HCT116 (cell line): Measurements from ENCODE around the gene GOLM1. TPM values are rescaled to one million over a fixed set of nuclear protein-coding genes. Genes with fewer than 3 reads are reported as not detected.

Experiments
- ATAC-seq: fragments of 200-7000 bp; cut with Tn5 transposase; 2 replicates; pipeline ENCODE4 v1.9.1; 2020; ENCODE audit warnings: mild to moderate bottlenecking, moderate library complexity
- BruUV-seq: library from RNA; stranded (reverse); fragments of 400-500 nt; replicated peaks from 2 replicates; lab custom pipeline; 2021; lab: Mats Ljungman, UMichigan
- CTCF ChIA-PET: fragments of 300-600 bp; sonication (Branson Sonifier 250); formaldehyde crosslinking; loops from one replicate; lab custom pipeline; 2021; ENCODE audit warnings: antibody characterized with exemption; lab: Charles Lee
- POLR2A ChIA-PET: fragments of 300-600, 350-600 bp; sonication (Branson Sonifier 250); formaldehyde crosslinking; loops from one replicate; lab custom pipeline; 2021; ENCODE audit warnings: antibody characterized with exemption; lab: Charles Lee
- RAD21 ChIA-PET, 2 experiments: fragments of 300-600 bp; sonication (Branson Sonifier 250); formaldehyde crosslinking; loops; one replicate each; lab custom pipeline; 2023; ENCODE audit warnings: low total read pairs in 2 of 2; ENCODE audit not compliant: uncharacterized antibody in 2 of 2, unreplicated experiment in 2 of 2, low non-redundant PET in 1 of 2; lab: Charles Lee
- DNase-seq: peaks from one replicate; pipeline ENCODE4 v3.0.0-alpha.2; 2010; ENCODE audit warnings: low read depth, low spot score
- H2AFZ ChIP-seq: fragments of 200-600 bp; shearing (Covaris generic), sonication (generic); 2 replicates; pipeline ENCODE4 v1.6.1; 2017; ENCODE audit warnings: low read depth, mixed run types, mixed read lengths, antibody characterized with exemption, low read length; ENCODE audit not compliant: poor library complexity, severe bottlenecking
- H3K27ac ChIP-seq: 2 replicates; pipeline ENCODE4 v1.5.1; 2012; ENCODE audit warnings: low read depth, low read length
- H3K27me3 ChIP-seq: fragments of 200-600 bp; sonication (generic); 2 replicates; pipeline ENCODE4 v1.6.1; 2016; ENCODE audit warnings: mixed run types, low read length, mixed read lengths; ENCODE audit not compliant: insufficient read depth
- H3K36me3 ChIP-seq, 2 experiments: fragments of 200-500 bp in 1 of 2; fragments of 200-600 bp in 1 of 2; sonication (Bioruptor generic) in 1 of 2; sonication (generic) in 1 of 2; 2 replicates each; pipeline versions ENCODE4 v1.5.1 to v1.6.1; 2014 to 2016; ENCODE audit warnings: low read length in 2 of 2, inconsistent platforms in 1 of 2, mixed read lengths in 1 of 2, mixed run types in 1 of 2; ENCODE audit not compliant: insufficient read depth in 2 of 2, control insufficient read depth in 1 of 2
- H3K4me1 ChIP-seq, 2 experiments: fragments of 200-600 bp in 1 of 2; sonication (generic) in 1 of 2; 2 replicates each; pipeline versions ENCODE4 v1.5.1 to v1.6.1; 2012 to 2017; ENCODE audit warnings: low read length in 2 of 2, inconsistent platforms in 1 of 2, mild to moderate bottlenecking in 1 of 2, mixed read lengths in 1 of 2, mixed run types in 1 of 2, moderate library complexity in 1 of 2; ENCODE audit not compliant: insufficient read depth in 2 of 2, control insufficient read depth in 1 of 2
- H3K4me2 ChIP-seq: fragments of 200-600 bp; sonication (generic); 2 replicates; pipeline ENCODE4 v1.6.1; 2017; ENCODE audit warnings: mixed run types, low read length, mixed read lengths
- H3K4me3 ChIP-seq, 2 experiments: fragments of 200-600 bp in 1 of 2; sonication (generic) in 1 of 2; replicated peaks in 1 of 2; 2 replicates each; pipeline ENCODE4 v1.5.1; 2011 to 2016; ENCODE audit warnings: low read length in 2 of 2, control low read depth in 1 of 2, low read depth in 1 of 2, mild to moderate bottlenecking in 1 of 2, mixed read lengths in 1 of 2, mixed run types in 1 of 2
- H3K79me2 ChIP-seq: fragments of 200-600 bp; sonication (generic); 2 replicates; pipeline ENCODE4 v1.6.1; 2017; ENCODE audit warnings: mild to moderate bottlenecking, mixed run types, low read length, moderate library complexity, mixed read lengths; ENCODE audit not compliant: insufficient read depth
- H3K9ac ChIP-seq: fragments of 200-600 bp; sonication (generic); 2 replicates; pipeline ENCODE4 v1.6.1; 2016; ENCODE audit warnings: low read length, mixed read lengths
- H3K9me2 ChIP-seq: fragments of 200-600 bp; sonication (generic), shearing (Covaris generic); 2 replicates; pipeline ENCODE4 v1.6.1; 2017; ENCODE audit warnings: mixed run types, mild to moderate bottlenecking, moderate library complexity; ENCODE audit not compliant: insufficient read depth
- H3K9me3 ChIP-seq, 2 experiments: fragments of 200-500 bp in 1 of 2; fragments of 200-600 bp in 1 of 2; sonication (Bioruptor generic) in 1 of 2; sonication (generic) in 1 of 2; 2 replicates each; pipeline ENCODE4 v1.6.1; 2014 to 2017; ENCODE audit warnings: low read length in 2 of 2, mixed read lengths in 2 of 2, inconsistent platforms in 1 of 2, low read depth in 1 of 2, mild to moderate bottlenecking in 1 of 2, mixed run types in 1 of 2, moderate library complexity in 1 of 2; ENCODE audit not compliant: control insufficient read depth in 1 of 2, insufficient read depth in 1 of 2
- H4K20me1 ChIP-seq: fragments of 200-600 bp; sonication (generic), shearing (Covaris generic); 2 replicates; pipeline ENCODE4 v1.6.1; 2017; ENCODE audit warnings: mixed run types, mild to moderate bottlenecking, moderate library complexity; ENCODE audit not compliant: insufficient read depth
- RAD21 ChIP-seq: IDR thresholded peaks from 2 replicates; pipeline ENCODE4 v1.6.1; 2012; ENCODE audit warnings: low read depth, mild to moderate bottlenecking
- REST ChIP-seq: IDR thresholded peaks from 2 replicates; pipeline ENCODE4 v1.6.1; 2012; ENCODE audit warnings: low read depth
- SIN3A ChIP-seq: IDR thresholded peaks from 2 replicates; pipeline ENCODE4 v1.6.1; 2012; ENCODE audit warnings: low read depth
- SP1 ChIP-seq: IDR thresholded peaks from 2 replicates; pipeline ENCODE4 v1.6.1; 2012; ENCODE audit warnings: low read depth
- TCF7L2 ChIP-seq: IDR thresholded peaks from 2 replicates; pipeline ENCODE4 v1.7.0; 2011; ENCODE audit warnings: borderline replicate concordance, inconsistent platforms; ENCODE audit not compliant: insufficient read depth, insufficient read length; ENCODE audit errors: extremely low read depth
- ZFX ChIP-seq: fragments of 450-650 bp; IDR thresholded peaks from 2 replicates; pipeline ENCODE4 v1.6.1; 2017
- ZNF274 ChIP-seq: fragments of 200-500 bp; sonication (Bioruptor generic); IDR thresholded peaks from 2 replicates; pipeline ENCODE4 v1.6.1; 2014; ENCODE audit warnings: mild to moderate bottlenecking, low read depth, low read length, inconsistent platforms
- intact Hi-C: fragments of 100-400 bp; cut with micrococcal nuclease; formaldehyde crosslinking; loops from 2 replicates; pipeline ENCODE4 v1.10.0; 2022
- total RNA-seq: library from RNA; stranded (reverse); gene quantifications from one replicate; pipeline ENCODE4 v1.2.1, GENCODE V29; 2021; ENCODE audit not compliant: unreplicated experiment

GOLM1 gene
- total RNA-seq, 1 experiment from 2014 or later = 69.8 TPM

DNA sequence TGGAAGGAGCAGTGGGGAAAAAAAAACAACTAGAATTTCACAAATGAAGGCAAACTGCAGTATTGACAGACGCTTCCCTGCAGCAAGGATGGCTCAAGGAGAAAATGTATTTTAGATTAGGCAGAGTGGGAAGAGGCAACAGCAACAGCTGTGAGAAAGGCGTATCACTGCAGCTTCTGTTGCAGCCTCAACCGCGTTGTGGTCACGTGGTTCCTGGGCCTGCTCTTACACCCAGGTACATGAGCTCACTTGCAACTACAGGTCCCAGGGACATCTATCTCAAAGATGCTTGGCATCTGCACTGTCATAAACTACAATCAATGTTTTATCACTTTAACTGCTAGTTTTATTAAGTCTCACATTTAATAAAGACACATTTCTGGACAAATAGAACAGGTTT is 36.0 kb upstream of the GOLM1 start:
- Histone ChIP-seq H3K36me3 (no peaks in the 10 kb centered on the region), H3K9me3 (no peaks in the 10 kb centered on the region), H3K4me3 (no peak overlapping the region), H3K4me1 (no peaks in the 10 kb centered on the region), H4K20me1 (no peaks in the 10 kb centered on the region), H3K27me3 (no peaks in the 10 kb centered on the region), H3K9me2 (no peaks in the 10 kb centered on the region), H3K4me2 (no peak overlapping the region), H2AFZ (no peak overlapping the region), H3K9ac (no peak overlapping the region), H3K27ac (no peak overlapping the region), H3K79me2 (no peaks in the 10 kb centered on the region)
- TF ChIP-seq RAD21 (no peak), ZFX (no peak), SIN3A (no peak)
- intact Hi-C loops = no loop called here
- ChIA-PET RAD21 (no interaction called here), CTCF (no interaction called here), POLR2A (no interaction called here)
- BruUV-seq = no TSS peak
- no peak for DNase-seq
- no peak for ATAC-seq

GRCh38 chr9:86134361-86134760 is 35.0 kb upstream of the GOLM1 start:
- ChIA-PET CTCF (no interaction called here), POLR2A (no interaction called here), RAD21 (no interaction called here)
- Histone ChIP-seq H3K27me3 (no peaks in the 10 kb centered on the region), H3K9ac (no peak overlapping the region), H3K4me2 (no peak overlapping the region), H3K79me2 (no peaks in the 10 kb centered on the region), H3K4me1 (no peaks in the 10 kb centered on the region), H3K4me3 (no peak overlapping the region), H3K9me3 (no peaks in the 10 kb centered on the region), H3K27ac (no peak overlapping the region), H3K9me2 (no peaks in the 10 kb centered on the region), H3K36me3 (no peaks in the 10 kb centered on the region), H2AFZ (no peak overlapping the region), H4K20me1 (no peaks in the 10 kb centered on the region)
- no peak for ATAC-seq
- no TSS peak for BruUV-seq
- intact Hi-C loops = no loop called here
- DNase-seq = no peak
- TF ChIP-seq TCF7L2 (no peak), REST (no peak), SP1 (no peak), ZNF274 (no peak)
